HEK293T (cell line): ENCODE data around the gene BANF1.

Experiments used
- CTCF ChIA-PET: fragments of 350-600 bp; formaldehyde crosslinking; extraction: SDS; loops from one replicate; lab custom pipeline; 2021; ENCODE audit warnings: antibody characterized with exemption, inconsistent platforms; lab: Yijun Ruan, JAX
- POLR2A ChIA-PET: fragments of 350-600 bp; formaldehyde crosslinking; extraction: SDS; loops from one replicate; lab custom pipeline; 2020; ENCODE audit warnings: antibody characterized with exemption, inconsistent platforms; lab: Yijun Ruan, JAX
- DNase-seq: peaks from one replicate; pipeline ENCODE4 v3.0.0; 2012; ENCODE audit warnings: mixed read lengths; ENCODE audit errors: extremely low spot score
- ARNT ChIP-seq: fragments of 450-650 bp; IDR thresholded peaks from 2 replicates; pipeline ENCODE4 v1.6.1; 2017; ENCODE audit warnings: mild to moderate bottlenecking
- BHLHE40 ChIP-seq: fragments of 450-650 bp; IDR thresholded peaks from 2 replicates; pipeline ENCODE4 v1.6.1; 2016; ENCODE audit warnings: mild to moderate bottlenecking, moderate library complexity, borderline replicate concordance
- CTBP1 ChIP-seq: fragments of 450-650 bp; IDR thresholded peaks from 2 replicates; pipeline ENCODE4 v1.6.1; 2016; ENCODE audit warnings: borderline replicate concordance
- ELF4 ChIP-seq: fragments of 450-650 bp; IDR thresholded peaks from 2 replicates; pipeline ENCODE4 v1.6.1; 2017; ENCODE audit warnings: antibody characterized with exemption
- FOXA1 ChIP-seq: fragments of 450-650 bp; IDR thresholded peaks from 2 replicates; pipeline ENCODE4 v1.6.1; 2016; ENCODE audit warnings: mild to moderate bottlenecking
- FOXK2 ChIP-seq: fragments of 450-650 bp; IDR thresholded peaks from 2 replicates; pipeline ENCODE4 v1.6.1; 2016; ENCODE audit warnings: mild to moderate bottlenecking
- FOXM1 ChIP-seq: fragments of 450-650 bp; IDR thresholded peaks from 2 replicates; pipeline ENCODE4 v1.6.1; 2017; ENCODE audit warnings: mild to moderate bottlenecking, borderline replicate concordance
- HDGF ChIP-seq: fragments of 450-650 bp; IDR thresholded peaks from 2 replicates; pipeline ENCODE4 v1.6.1; 2017; ENCODE audit warnings: antibody characterized with exemption, borderline replicate concordance
- L3MBTL2 ChIP-seq: fragments of 450-650 bp; conservative IDR thresholded peaks from 2 replicates; pipeline ENCODE4 v1.6.1; 2016; ENCODE audit warnings: mild to moderate bottlenecking
- LEF1 ChIP-seq: fragments of 450-650 bp; IDR thresholded peaks from 2 replicates; pipeline ENCODE4 v1.6.1; 2017; ENCODE audit warnings: mild to moderate bottlenecking, borderline replicate concordance
- NFRKB ChIP-seq: fragments of 450-650 bp; IDR thresholded peaks from 2 replicates; pipeline ENCODE4 v1.6.1; 2016; ENCODE audit warnings: mild to moderate bottlenecking, moderate library complexity
- PKNOX1 ChIP-seq: fragments of 450-650 bp; IDR thresholded peaks from 2 replicates; pipeline ENCODE4 v1.6.1; 2016
- SP1 ChIP-seq: fragments of 450-650 bp; IDR thresholded peaks from 2 replicates; pipeline ENCODE4 v1.6.1; 2017
- SUZ12 ChIP-seq: fragments of 450-650 bp; IDR thresholded peaks from 2 replicates; pipeline ENCODE4 v1.6.1; 2016; ENCODE audit warnings: mild to moderate bottlenecking
- TARDBP ChIP-seq: fragments of 450-650 bp; IDR thresholded peaks from 2 replicates; pipeline ENCODE4 v1.6.1; 2016
- ZNF384 ChIP-seq: fragments of 450-650 bp; IDR thresholded peaks from 2 replicates; pipeline ENCODE4 v1.6.1; 2016

Gene BANF1

GRCh38 chr11:66051766-66052663 lies 49.7 kb downstream of the BANF1 start, which contains the start of gene SF3B2:
Gene SF3B2, plus strand, starts transcription at chr11:66052364. Its CDS starts 21 bp downstream, at chr11:66052385.
- ChIA-PET POLR2A (interaction anchor here (0.6 to 4.9 kb wide), 22 partner anchors 8 to 337 kb away, joined by 3 to 34 read pairs (median 4); partner anchors contain the start of genes BANF1, CCDC85B, EIF1AD and FIBP), CTCF (interaction anchor here (1.0 to 4.6 kb wide), 3 partner anchors 16 to 221 kb away, joined by 3 to 24 read pairs (median 3); no protein-coding TSS in a partner anchor)
- TF ChIP-seq CTBP1 (no peak), ELF4 (peak; percentile 96), L3MBTL2 (no peak), NFRKB (no peak), PKNOX1 (no peak), ARNT (no peak), HDGF (0 out of 2 replicates have a peak, but pooled peaks have one; percentile 98)
- peak; percentile 96 for DNase-seq

GRCh38 chr11:66052664-66052982 lies 50.3 kb downstream of the BANF1 start:
- CTCF ChIA-PET, result interaction anchor here (1.0 to 4.6 kb wide), 2 partner anchors 16 to 30 kb away, joined by 3 to 24 read pairs; no protein-coding TSS in a partner anchor
- POLR2A ChIA-PET, result interaction anchor here (0.8 to 4.9 kb wide), 10 partner anchors 11 to 338 kb away, joined by 3 to 34 read pairs (median 6); partner anchors contain the start of genes FIBP and MUS81
- DNase-seq, result no peak
- TF ChIP-seq HDGF (no peak), SUZ12 (no peak), TARDBP (no peak), L3MBTL2 (no peak), ELF4 (no peak), FOXA1 (no peak), ARNT (no peak), SP1 (no peak), LEF1 (no peak), NFRKB (no peak), FOXM1 (no peak), BHLHE40 (no peak), ZNF384 (no peak), FOXK2 (no peak), CTBP1 (no peak), PKNOX1 (no peak)
